Measurements from ENCODE around the gene RAI1.

Gene RAI1

GRCh38 chr17:17856386-17856785 is 175.1 kb downstream of the RAI1 start:
- DNase-seq (ENCODE audit: extremely low read depth in 1 of 2, low read depth in 1 of 2): no peak

- DNase-seq (ENCODE audit: extremely low read depth in 1 of 2, low read depth in 1 of 2): no peak
Observed at GRCh38 chr17:17857496-17857895, 176.2 kb downstream of the RAI1 start.

- DNase-seq (ENCODE audit: extremely low read depth in 1 of 2, low read depth in 1 of 2): peak in 1 of 2 donors; percentile 35
Observed at GRCh38 chr17:17859909-17860765, 178.9 kb downstream of the RAI1 start.

GRCh38 chr17:17860766-17861107 is 179.5 kb downstream of the RAI1 start:
- DNase-seq (ENCODE audit: extremely low read depth in 1 of 2, low read depth in 1 of 2): no peak

Data from stimulated activated CD8-positive, alpha-beta memory T cell treated with anti-CD3 and anti-CD28 coated beads, Interleukin-7, amount 100 ng/mL, for 48 hours (primary cell).